Esophagus squamous epithelium (tissue), 4 donors: Measurements from ENCODE around the gene SELENOV.

Source experiments
- CTCF ChIP-seq, 6 experiments: fragments of 450-650 bp in 4 of 6; fragments of 200-600 bp in 2 of 6; sonication (generic) in 2 of 6; IDR thresholded peaks; one replicate each; pipeline ENCODE4 v1.5.1; 2016 to 2019; ENCODE audit warnings: antibody characterized with exemption in 6 of 6, mild to moderate bottlenecking in 4 of 6, moderate library complexity in 4 of 6
- POLR2A ChIP-seq, 4 donors: fragments of 450-650 bp; IDR thresholded peaks; one replicate each; pipeline ENCODE4 v1.6.1; 2017; ENCODE audit warnings: antibody characterized with exemption in 4 of 4, mild to moderate bottlenecking in 4 of 4, moderate library complexity in 3 of 4

DNA sequence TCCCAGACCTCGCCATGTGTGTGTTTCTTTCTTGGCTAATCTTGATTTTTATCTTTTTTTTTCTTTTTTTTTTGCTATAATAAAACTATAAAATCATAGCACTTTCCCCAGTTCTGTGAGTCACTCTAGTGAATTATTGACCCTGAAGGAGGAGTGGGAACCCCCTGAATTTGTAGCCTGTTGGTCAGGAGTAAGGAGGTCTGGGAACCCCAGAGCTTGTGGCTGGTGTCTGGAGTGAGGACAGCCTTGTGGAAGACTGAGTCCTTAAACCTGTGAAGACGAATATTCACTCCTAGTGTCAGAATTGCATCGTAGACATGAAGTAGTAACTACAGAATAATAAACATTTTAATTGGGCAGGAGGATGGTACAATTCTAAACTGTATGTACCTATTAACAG, 10.3 kb downstream of the SELENOV start:
- TF ChIP-seq CTCF (IDR thresholded peaks at IDR 0.05) (no peak), POLR2A (IDR thresholded peaks at IDR 0.05) (no peak)
